ENCODE results near the gene FOXP1.

DNA sequence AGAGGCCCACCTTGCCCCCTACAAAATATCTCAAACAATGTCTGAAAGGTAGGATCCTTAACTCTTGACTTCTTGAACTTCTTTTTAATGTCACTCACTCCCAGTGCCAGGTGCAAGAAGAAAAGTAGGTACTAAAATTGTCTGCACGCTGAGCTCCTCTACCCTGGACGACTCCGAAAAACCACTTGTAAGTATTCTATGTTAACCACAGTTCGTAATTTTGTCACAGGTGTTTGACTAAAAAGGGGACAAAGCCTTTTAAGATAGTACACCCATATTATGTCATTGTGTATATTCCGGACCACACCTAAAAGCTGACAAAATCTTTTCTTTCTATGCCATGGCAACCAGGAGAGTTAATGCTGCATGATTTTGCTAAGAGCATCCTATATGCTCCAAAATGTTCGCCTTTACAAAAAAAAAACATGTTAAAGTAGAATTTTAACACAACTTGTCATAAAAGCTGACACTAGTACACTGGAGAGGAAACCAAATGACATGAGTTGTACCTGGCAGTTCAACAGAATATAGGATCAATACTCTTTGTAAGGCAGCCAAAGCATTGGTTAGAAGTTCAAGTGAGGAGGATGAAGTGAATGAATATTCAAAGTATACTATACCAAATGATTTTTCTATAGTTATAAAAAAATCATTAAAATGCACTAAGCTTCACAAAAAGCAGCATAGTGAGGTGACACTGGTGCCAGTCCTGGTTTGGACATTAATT is 210.5 kb downstream of the FOXP1 start:
- TF ChIP-seq EZH2phosphoT487 (IDR thresholded peaks at IDR 0.05; ENCODE audit: insufficient read depth, low read depth) (no peak), EZH2 (IDR thresholded peaks at IDR 0.05; ENCODE audit: insufficient read depth, poor library complexity, severe bottlenecking) (no peak)
